ENCODE results near the gene ZNF219. TPM values are rescaled to one million over a fixed set of nuclear protein-coding genes. Genes with fewer than 3 reads are reported as not detected.

Gene ZNF219
- total RNA-seq, 2 donors from 2014 or later, result 43.4 to 59.6 TPM

DNA sequence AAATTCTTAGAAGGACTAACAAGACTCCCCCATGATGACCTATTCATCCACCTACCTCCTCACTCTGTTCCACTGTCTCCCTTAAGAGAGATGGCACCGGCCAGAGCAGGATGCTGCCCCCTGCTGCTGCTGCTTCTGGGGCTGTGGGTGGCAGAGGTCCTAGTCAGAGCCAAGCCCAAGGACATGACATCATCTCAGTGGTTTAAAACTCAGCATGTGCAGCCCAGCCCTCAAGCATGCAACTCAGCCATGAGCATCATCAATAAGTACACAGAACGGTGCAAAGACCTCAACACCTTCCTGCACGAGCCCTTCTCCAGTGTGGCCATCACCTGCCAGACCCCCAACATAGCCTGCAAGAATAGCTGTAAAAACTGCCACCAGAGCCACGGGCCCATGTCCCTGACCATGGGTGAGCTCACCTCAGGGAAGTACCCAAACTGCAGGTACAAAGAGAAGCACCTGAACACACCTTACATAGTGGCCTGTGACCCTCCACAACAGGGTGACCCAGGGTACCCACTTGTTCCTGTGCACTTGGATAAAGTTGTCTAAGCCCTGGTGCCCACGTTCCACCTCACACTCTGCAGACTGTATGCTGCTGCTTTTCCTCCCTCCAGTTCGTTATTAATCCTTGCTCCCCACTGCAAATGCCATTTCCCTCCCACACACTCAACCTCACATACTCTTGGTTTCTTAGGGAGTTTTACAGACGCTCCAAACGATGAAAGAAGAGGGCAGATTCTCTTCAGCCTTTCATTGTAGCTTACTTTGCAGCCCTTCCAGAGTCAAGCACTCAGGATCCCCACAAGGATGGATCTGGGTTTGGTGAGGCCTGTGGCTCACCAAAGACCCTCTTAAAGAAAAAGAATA lies 40.4 kb downstream of the ZNF219 start, which contains the start of gene RNASE8:
RNASE8 (plus strand) TSS at position 20 of the 873 bp plus-strand sequence; CDS start at position 91, 71 bp downstream.
- Histone ChIP-seq H3K9ac (ENCODE audit: extremely low read depth, low read length, poor library complexity, severe bottlenecking) (no peak within 1 kb of the TSS), H3K9me3 (ENCODE audit: control insufficient read depth, low read length) (no peaks in the 10 kb centered on the region), H3K27me3 (ENCODE audit: control insufficient read depth, insufficient read depth, low read length, poor library complexity, severe bottlenecking) (no peaks in the 10 kb centered on the region), H3K27ac (ENCODE audit: low read depth, low read length) (no peak within 1 kb of the TSS), H3K4me3 (ENCODE audit: low read length) (no peak within 1 kb of the TSS), H3K36me3 (ENCODE audit: control insufficient read depth, insufficient read depth, low read length) (no peaks in the 10 kb centered on the region), H3K4me1 (ENCODE audit: control insufficient read depth, insufficient read depth, low read length) (peaks cover 2% of the 10 kb centered on the region)
- DNase-seq, result no peak
- Mint-ChIP-seq H3K36me3 (ENCODE audit: low read depth) (no peaks in the 10 kb centered on the region), H3K27me3 (ENCODE audit: insufficient read depth) (no peaks in the 10 kb centered on the region), H3K9me3 (no peaks in the 10 kb centered on the region), H3K4me1 (peaks cover 22% of the 10 kb centered on the region), H3K27ac (no peak within 1 kb of the TSS), H3K4me3 (no peak within 1 kb of the TSS)
- TF ChIP-seq, protein P1, sequence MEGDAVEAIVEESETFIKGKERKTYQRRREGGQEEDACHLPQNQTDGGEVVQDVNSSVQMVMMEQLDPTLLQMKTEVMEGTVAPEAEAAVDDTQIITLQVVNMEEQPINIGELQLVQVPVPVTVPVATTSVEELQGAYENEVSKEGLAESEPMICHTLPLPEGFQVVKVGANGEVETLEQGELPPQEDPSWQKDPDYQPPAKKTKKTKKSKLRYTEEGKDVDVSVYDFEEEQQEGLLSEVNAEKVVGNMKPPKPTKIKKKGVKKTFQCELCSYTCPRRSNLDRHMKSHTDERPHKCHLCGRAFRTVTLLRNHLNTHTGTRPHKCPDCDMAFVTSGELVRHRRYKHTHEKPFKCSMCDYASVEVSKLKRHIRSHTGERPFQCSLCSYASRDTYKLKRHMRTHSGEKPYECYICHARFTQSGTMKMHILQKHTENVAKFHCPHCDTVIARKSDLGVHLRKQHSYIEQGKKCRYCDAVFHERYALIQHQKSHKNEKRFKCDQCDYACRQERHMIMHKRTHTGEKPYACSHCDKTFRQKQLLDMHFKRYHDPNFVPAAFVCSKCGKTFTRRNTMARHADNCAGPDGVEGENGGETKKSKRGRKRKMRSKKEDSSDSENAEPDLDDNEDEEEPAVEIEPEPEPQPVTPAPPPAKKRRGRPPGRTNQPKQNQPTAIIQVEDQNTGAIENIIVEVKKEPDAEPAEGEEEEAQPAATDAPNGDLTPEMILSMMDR (conservative IDR thresholded peaks at IDR 0.05), result no peak
- WGBS, 2 experiments (ENCODE audit: insufficient coverage in 1 of 2, insufficient read length in 1 of 2), result 78 to 90% methylated on average over 6 to 8 of the region's 8 CpGs

DNA sequence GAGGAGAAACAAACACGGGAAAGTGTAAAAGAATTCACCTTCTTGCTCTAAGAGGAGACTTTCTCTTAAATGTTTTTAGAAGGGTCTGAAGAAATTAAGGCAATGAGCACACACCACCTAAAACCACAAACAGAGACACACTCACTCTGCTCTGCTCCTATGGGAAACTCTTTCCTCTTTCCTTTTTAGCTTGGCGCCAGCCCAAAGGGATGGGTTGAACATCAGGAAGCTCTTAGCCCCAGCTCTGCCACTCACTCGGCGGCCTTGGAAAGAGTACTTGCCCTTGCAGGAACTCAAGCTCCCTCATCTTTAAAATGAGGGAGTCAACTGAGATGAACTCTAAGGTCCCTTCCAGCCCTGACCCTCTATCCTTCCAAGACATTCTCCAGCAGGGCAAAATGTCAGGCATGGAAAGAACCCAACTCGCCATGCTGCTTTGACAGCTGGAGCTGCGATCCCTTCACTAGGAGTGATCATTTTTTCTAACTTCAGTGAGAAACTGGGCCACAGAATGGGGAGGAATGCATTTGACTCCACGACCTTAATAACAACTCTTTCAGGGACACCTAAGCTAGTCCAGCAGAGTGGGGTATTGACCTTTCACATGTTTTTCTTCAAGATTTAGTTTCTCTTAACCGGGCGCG lies 41.8 kb downstream of the ZNF219 start:
- no peak overlapping the region for H3K27ac ChIP-seq (ENCODE audit: low read depth, low read length)
- no peak overlapping the region for H3K4me3 Mint-ChIP-seq
- no peak overlapping the region for H3K9ac ChIP-seq (ENCODE audit: extremely low read depth, low read length, poor library complexity, severe bottlenecking)
- no peaks in the 10 kb centered on the region for H3K9me3 Mint-ChIP-seq
- peaks cover 2% of the 10 kb centered on the region for H3K4me1 ChIP-seq (ENCODE audit: control insufficient read depth, insufficient read depth, low read length)
- no peaks in the 10 kb centered on the region for H3K9me3 ChIP-seq (ENCODE audit: control insufficient read depth, low read length)
- H3K36me3 ChIP-seq (ENCODE audit: control insufficient read depth, insufficient read depth, low read length), result no peaks in the 10 kb centered on the region
- no peaks in the 10 kb centered on the region for H3K36me3 Mint-ChIP-seq (ENCODE audit: low read depth)
- DNase-seq, result no peak
- H3K27me3 ChIP-seq (ENCODE audit: control insufficient read depth, insufficient read depth, low read length, poor library complexity, severe bottlenecking), result no peaks in the 10 kb centered on the region
- no peaks in the 10 kb centered on the region for H3K27me3 Mint-ChIP-seq (ENCODE audit: insufficient read depth)
- TF ChIP-seq, protein P1 (conservative IDR thresholded peaks at IDR 0.05), result no peak
- 93 to 94% methylated on average over 6 to 10 of the region's 10 CpGs for WGBS, 2 experiments (ENCODE audit: insufficient coverage in 1 of 2, insufficient read length in 1 of 2)
- no peak overlapping the region for H3K4me3 ChIP-seq (ENCODE audit: low read length)
- H3K27ac Mint-ChIP-seq, result no peak overlapping the region
- peaks cover 18% of the 10 kb centered on the region for H3K4me1 Mint-ChIP-seq

DNA sequence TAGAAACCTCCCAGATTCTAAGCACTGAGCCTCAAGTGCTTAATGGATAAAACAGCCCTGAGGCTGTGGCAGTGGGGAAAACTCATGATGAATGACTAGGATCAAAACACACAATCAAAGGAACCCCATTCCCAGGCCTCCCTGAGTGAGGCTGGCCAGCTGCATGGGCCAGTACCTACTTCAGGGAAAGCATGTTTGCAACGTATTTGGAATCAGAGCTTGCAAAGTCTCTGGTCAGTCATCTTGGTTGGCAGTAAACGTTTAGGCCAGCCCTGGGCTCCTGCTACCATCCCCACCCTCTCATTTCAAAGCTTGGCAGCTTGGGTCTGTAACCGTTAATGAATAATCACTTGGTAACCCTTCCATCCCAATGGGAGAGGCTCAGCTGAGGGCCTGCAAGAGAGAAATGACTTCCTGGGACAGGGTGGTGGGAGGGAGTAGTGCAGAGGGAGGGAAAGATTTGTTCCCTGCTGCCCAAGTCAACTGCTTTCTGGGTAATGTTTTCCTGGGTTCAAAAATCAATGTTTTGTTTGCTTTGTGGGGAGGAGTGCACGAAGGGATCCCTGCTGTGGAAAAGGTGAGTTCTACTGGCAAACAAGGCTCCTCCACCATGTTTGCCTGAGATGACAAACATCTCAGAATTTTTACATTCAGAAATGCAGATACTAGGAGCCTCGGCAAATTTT lies 42.9 kb downstream of the ZNF219 start:
- Histone ChIP-seq H3K9ac (ENCODE audit: extremely low read depth, low read length, poor library complexity, severe bottlenecking) (no peak overlapping the region), H3K9me3 (ENCODE audit: control insufficient read depth, low read length) (no peaks in the 10 kb centered on the region), H3K36me3 (ENCODE audit: control insufficient read depth, insufficient read depth, low read length) (no peaks in the 10 kb centered on the region), H3K4me3 (ENCODE audit: low read length) (no peak overlapping the region), H3K27me3 (ENCODE audit: control insufficient read depth, insufficient read depth, low read length, poor library complexity, severe bottlenecking) (no peaks in the 10 kb centered on the region), H3K27ac (ENCODE audit: low read depth, low read length) (no peak overlapping the region), H3K4me1 (ENCODE audit: control insufficient read depth, insufficient read depth, low read length) (peaks cover 2% of the 10 kb centered on the region)
- TF ChIP-seq, protein P1 (conservative IDR thresholded peaks at IDR 0.05), result no peak
- H3K27ac Mint-ChIP-seq, result no peak overlapping the region
- no peak overlapping the region for H3K4me3 Mint-ChIP-seq
- WGBS, 2 experiments (ENCODE audit: insufficient coverage in 1 of 2, insufficient read length in 1 of 2), result 57 to 71% methylated on average over 3 to 5 of the region's 5 CpGs
- no peak for DNase-seq
- H3K36me3 Mint-ChIP-seq (ENCODE audit: low read depth), result no peaks in the 10 kb centered on the region
- no peaks in the 10 kb centered on the region for H3K9me3 Mint-ChIP-seq
- peaks cover 13% of the 10 kb centered on the region for H3K4me1 Mint-ChIP-seq
- H3K27me3 Mint-ChIP-seq (ENCODE audit: insufficient read depth), result no peaks in the 10 kb centered on the region

All from endodermal cell (in vitro differentiated cells).